GM18867 (cell line): ENCODE measurements around the gene CDK4.

ENCODE experiments used
- ATAC-seq: cut with Tn5 transposase; IDR thresholded peaks from one replicate; pipeline ENCODE4 v1.9.1; 2021; ENCODE audit warnings: mild to moderate bottlenecking, moderate library complexity; ENCODE audit not compliant: unreplicated experiment

CDK4 gene

DNA sequence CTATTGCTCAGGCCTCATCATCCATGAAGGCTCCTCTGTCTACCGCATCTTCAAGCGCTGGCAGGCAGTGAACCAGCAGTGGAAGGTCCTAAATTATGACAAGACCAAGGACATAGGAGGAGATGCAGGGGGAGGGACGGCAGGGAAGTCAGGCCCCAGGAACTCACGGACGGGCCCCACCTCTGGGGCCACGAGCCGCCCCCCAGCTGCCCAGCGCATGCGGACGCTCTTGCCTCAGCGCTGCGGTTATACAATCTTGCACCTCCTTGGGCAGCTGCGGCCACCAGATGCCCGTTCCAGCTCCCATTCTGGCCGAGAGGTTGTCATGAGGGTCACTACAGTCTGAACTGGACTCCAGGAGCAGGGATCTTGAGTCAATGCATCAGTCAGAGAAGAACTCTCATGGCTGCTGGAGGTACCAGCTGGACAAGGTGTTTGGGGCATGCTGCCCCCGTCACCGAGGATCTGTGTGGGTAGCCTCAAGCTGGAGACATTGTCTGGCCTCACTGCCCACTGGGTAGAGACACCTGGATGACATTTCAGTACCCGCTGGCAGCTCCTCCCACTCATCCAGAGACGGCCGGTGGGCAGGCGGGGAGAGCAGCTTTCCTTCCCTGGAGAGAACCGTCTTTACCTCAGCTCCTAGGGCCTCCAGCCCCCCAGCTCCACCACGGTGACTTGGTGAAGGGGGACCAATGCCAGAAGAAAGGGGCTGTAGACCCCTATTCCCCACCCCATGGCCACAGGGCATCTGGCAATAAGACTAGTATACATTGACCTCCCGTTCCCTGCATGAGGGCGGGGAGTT, 6.6 kb upstream of the CDK4 start:
- no peak for ATAC-seq

DNA sequence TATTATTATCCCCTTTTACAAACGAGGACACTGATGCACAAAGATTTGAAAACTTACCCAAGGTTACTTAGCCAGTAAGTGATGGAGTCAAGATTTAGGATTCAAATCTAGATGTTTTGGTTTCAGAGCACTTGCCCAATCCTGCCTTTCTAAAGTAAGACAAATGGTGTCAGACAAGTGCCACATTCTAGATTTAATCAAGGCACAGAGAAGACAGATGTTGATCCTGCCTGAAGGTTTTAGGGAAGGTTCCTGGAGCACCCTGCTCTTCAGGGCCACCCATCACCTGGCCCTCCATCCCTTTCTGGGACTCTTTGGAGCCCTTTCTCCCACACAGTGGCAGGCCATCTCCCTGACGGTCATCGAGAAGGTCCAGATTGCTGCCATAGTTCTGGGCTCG, 5.7 kb upstream of the CDK4 start:
- ATAC-seq: no peak

DNA sequence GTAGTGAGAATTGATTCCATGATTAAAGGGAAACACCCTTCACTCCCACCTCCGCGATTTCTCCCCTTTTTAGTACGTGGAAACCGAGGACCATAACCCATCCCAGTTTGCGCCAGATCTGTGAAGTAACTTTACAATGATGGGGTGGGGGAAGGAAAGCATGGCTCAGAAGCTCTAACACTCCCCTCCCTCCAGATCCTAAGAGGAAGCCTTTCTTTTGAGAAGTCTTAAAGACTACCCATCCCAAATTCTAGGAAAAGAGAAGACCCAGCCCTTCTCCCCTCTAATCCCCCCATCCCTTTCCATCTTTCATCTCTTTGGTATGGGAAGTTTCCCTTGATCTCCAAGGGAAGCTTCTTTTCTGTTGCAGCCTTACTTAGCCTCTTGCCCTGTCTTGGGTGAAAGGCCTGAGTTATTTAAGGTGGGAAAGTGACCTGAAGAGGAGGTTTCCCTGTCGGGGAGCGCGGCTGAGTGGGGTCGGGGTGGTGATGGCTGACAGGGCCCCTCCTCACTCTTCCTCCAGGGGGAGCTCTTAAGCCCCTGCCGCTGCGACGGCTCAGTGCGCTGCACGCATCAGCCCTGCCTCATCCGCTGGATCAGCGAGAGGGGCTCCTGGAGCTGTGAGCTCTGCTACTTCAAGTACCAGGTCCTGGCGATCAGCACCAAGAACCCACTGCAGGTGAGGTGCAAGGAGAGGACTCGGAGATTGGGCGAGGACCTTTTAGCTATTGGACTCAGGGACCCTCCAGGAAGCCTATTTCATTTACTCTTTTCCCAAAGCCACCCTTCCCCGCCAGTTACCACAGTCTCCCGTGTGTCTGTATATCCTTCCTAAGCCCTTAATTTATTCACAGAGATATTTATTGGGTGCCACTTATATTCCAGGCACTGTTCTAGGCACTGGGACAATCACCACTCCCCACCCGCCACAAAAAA, 4.6 kb upstream of the CDK4 start:
- peak; percentile 22 for ATAC-seq

DNA sequence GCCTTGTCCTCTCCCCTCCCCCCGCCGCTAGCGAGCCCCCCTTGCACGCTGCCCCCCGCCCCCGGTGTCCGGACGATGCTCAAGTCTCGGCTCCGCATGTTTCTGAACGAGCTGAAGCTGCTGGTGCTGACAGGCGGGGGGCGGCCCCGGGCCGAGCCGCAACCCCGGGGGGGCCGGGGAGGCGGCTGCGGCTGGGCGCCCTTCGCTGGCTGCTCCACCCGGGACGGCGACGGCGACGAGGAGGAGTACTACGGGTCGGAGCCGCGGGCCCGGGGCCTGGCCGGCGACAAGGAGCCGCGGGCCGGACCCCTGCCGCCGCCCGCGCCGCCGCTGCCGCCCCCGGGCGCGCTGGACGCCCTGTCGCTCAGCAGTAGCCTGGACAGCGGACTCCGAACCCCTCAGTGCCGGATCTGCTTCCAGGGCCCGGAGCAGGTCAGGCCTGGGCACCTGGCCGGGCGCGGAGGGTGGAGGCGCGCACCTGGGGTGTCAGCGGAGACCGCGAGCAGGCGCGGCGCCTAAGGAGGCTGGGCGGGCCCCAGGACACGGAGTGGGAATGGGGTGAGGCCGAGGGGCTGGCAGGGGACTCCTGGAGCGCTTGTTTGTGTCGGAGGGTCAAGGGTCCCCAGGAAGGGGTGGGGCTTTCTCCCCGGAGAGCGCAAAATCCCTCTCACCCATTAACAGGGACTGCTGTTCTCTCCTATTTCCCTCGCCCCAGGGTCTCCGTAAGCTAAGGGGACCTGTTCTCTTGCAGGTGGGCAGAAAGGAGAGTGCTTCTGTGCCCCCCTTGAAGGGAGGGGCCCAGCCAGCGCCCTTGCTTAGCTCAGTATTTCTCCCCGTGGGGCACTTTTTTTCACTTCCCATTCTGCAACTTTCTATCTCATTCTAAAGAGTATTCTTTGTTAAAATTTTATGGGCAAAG, 3.6 kb upstream of the CDK4 start:
- ATAC-seq: no peak

DNA sequence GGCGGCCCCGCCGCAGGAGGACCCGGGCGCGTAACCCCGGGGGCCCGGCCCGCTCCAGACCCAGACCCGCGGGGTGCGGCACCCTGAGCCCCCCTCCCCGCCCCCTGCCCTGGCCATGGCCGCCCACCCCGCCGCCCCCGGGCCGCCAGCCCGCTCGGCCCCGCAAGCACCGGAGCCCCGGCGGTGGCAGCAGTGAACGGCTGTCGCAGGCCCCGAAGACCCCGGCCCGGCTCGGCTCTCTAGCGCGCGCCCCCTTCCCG, 3.0 kb upstream of the CDK4 start:
- no peak for ATAC-seq

DNA sequence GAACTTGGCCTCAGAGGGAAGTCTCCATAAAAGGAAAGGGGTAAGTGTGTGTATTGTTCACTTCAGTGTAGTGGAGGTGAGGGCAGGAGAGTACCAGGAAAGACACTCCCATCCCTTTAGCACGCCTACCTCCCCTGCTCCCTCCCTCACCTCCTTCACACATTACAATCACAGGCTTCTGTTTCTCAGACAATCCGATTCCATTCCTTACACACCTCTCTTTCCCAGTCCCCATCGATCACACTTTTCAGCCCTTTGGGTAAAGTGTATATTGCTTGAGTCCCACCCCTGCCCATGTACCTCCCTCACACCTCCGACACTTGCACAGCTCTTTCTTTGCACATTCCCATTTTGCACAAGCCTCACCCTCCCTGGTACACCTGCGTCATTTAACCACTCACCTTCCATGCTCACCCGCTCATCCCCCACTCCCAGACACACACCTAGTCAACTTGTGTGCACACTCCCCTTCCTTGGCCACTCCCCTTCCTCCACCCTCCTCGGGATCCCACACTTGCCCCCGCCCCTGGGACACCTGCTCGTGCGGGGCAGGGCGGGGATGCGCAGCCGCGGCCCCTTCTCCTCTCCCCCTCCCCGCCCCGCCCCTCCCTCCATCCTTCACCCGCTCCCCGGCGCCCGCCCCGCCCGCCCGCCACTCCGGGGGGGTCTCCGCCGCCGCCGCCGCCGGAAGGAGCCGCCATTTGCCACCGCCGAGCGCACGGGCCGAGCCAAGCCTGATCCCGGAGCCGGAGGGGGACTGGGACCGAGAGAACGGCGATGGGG, 2.5 kb upstream of the CDK4 start, which contains the start of gene MARCHF9:
Gene MARCHF9 (plus strand): TSS at position 693 of the 783 bp plus-strand sequence. CDS start 426 bp downstream, outside the sequence.
- ATAC-seq: peak; percentile 41

DNA sequence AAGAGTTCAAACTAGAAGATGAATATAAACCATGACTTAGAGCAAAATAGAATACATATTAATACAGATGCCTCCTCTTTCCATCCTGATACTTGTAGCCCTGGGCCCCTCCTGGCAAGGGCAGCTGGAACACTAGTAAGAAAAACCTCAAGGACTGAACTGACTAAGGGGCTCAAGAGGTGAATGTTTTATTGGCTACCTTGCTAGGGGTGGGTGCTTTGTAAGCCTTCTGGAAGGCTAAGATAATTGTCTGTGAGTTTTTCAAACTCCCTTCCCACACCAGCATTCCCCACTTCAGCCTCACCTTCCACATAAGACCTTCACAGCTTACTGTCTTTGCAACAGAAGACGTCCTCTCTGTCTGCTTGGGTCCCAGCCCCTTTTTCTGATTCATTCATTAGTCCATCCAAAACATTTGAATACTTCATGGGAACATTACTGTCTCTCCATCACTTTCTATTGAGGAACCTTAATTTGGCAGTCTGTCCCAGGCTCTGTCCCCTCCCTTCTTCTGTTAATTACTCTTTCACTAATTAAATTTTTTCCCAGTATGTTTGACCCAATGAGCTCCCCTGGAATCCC, 1.7 kb upstream of the CDK4 start:
- no peak for ATAC-seq

DNA sequence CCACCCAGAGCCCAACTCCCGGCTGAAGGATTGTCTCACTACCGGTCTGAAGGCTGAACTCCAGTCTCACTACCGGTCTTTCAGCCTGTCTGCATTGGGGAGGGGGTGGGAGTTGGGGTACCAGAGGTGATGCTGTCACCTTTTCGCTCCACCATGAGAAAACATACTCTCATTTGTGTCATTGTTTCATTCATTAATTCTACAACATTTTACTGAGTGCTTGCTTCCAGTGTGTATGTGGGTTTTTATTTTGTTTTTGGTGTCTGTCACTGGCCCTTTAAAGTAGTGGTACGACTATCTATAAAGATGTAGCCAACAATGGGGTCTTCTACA, 524 bp upstream of the CDK4 start:
- no peak for ATAC-seq

DNA sequence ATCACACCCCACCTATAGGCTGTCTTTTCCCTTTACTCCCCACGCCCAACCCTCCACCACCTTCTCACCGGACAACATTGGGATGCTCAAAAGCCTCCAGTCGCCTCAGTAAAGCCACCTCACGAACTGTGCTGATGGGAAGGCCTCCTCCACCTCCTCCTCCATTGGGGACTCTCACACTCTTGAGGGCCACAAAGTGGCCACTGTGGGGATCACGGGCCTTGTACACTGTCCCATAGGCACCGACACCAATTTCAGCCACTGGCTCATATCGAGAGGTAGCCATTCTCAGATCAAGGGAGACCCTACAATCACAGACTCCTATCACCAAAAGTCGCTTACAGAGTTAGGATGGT, 700 bp downstream of the CDK4 start:
- no peak for ATAC-seq

DNA sequence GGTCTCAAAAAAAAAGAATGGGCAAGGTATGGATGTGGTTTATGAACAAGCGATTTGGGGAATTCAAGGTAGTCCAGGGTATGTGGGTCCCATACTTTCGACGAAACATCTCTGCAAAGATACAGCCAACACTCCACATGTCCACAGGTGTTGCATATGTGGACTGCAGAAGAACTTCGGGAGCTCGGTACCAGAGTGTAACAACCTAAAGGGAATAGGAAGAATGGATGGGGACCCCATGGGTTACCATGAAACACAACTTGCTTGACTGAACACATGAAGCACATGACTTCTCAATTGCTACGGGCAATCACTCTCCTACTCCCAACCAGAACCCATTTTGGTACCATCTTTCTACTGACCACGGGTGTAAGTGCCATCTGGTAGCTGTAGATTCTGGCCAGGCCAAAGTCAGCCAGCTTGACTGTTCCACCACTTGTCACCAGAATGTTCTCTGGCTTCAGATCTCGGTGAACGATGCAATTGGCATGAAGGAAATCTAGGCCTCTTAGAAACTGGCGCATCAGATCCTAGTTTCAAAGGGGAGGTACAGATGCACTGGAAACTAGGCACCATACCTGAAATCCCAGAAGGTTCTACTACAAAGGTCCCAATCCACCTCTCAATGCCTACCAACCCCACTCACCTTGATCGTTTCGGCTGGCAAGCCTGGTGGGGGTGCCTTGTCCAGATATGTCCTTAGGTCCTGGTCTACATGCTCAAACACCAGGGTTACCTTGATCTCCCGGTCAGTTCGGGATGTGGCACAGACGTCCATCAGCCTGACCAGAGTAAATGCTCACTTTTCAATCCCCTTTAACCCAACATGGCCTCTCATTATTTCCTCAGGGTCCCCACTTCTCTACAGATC, 1.3 kb downstream of the CDK4 start:
- ATAC-seq: no peak

DNA sequence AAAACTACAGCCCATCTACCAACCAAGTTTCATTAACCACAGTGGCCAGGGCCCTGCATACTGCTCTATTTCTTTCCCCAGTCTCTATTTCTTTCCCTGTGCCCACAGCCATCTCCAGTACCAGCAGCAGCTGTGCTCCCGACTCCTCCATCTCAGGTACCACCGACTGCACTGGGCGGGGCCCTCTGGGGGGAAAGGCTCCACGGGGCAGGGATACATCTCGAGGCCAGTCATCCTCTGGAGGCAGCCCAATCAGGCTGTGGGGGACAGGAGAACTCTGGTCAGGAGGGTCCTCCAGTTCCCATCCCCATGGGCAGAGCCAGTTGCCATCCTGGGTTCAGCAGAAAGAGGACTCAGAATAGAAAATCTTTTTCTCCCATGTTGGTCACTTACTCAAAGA, 3.0 kb downstream of the CDK4 start:
- ATAC-seq: no peak

DNA sequence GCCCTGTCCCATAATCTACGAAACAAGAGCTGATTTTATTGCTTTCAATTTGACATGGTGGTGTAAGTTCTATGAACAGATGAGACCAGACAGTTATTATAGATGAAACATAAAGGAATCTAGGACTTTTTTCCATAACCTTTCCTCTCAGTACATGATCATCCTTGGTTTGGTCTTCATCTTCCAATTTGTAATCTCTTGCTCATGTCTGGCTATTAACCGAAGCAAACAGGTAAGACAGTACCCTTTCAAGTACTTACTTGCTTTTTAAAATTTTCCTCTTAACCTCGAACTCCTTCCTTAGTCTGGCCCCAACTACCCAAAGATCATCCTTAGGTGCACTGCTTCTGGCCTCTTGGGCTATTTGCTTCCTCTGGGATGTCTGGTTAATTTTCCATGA, 6.1 kb downstream of the CDK4 start:
- no peak for ATAC-seq

DNA sequence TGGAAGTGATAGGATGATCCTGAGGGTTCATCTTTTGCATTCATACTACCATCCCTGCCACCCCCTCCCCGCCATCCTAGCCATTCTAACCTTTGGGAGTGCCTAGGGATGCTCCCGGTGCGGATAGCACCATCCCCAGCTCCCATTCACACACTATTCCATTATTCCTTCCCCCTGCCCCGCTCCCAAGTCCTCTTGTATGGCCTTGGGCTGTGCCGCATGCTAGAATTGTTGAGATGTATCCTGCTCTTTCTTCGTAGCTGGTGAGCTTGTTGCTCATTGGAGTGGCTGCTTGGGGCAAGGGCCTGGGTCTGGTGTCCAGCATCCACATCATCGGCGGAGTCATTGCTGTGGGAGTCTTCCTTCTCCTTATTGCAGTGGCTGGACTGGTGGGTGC, 6.6 kb downstream of the CDK4 start:
- no peak for ATAC-seq

DNA sequence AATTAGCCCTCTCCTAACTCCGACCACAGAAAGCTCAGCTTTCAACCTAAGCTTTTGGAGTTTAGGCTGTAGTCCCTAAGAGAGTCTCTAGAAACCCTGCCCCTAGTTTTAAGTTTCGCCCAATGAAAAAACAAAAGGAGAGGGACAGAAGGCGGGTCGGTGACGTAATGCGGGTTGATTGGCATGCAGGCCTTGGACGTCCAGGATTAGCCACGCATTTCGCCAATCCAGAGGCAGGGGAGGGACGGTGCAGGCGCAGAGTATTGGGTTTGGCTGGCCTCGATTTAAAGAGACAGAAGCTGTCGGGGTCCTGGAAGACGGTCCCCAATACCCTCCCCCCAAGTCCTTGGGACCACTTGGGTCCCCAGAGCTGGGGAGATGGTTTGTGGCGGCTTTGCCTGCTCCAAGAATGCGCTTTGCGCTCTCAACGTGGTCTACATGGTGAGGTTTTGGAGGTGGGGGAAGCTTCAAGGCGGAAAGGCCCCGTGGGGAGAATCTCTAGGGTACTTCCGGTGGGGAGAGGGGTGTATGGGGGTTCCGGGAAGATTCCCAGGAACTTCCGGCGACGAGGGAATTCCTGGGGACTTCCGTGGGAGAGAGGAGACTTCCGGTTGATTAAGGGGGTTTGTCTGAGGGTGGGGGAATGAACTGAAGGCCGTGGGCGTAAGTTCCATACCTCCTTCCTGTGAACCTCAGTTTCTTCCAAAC, 7.2 kb downstream of the CDK4 start, which contains the start of gene TSPAN31:
Gene TSPAN31 (plus strand): TSS at position 263 of the 708 bp plus-strand sequence. CDS start 116 bp downstream, at position 379.
- ATAC-seq: peak; percentile 81

DNA sequence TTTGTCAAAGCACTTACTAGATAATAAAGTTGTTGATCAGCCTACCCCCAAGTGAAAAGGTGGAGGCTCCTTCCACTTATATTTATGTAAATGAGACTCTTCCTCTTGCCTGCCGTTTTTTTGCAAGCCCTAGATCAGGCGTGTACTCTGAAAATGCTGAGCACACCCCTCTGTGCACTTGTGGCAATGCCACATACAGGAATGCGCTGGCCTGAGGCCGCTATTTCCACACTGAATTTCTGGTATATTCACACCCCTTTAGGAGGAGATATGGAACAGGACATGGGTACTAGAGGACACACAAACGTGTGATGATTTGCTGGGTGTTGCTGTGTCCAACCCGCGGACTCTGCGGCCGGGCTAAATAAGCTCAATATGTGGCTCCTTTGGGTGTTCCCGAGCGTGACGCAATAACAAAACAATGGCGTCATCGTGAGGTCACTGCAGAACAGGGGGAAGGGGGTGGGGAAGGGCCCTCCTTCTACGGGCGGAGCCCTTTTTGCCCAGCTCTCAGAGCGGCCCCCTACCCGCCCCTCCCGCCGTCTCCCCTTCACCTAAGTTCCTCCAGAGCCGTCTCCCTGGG, 7.8 kb downstream of the CDK4 start:
- ATAC-seq: peak; percentile 39

DNA sequence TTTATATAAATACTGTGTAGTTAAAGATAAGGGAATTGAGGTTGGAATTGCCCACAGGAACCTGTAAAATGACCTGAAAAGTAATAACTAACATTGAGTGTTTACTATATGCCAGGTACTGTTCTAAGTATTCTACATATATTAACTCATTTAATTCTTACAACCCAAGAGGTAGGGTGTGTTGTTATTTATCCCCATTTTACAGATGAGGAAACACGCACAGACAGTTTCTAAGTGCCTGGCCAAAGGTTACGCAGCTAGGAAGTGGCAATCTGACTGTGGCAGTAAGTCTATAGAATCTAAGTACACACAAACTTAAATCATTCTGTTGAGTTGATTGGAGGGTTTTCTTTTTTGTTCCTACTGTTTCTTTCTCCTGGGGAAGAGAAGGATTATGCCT, 8.3 kb downstream of the CDK4 start:
- no peak for ATAC-seq

DNA sequence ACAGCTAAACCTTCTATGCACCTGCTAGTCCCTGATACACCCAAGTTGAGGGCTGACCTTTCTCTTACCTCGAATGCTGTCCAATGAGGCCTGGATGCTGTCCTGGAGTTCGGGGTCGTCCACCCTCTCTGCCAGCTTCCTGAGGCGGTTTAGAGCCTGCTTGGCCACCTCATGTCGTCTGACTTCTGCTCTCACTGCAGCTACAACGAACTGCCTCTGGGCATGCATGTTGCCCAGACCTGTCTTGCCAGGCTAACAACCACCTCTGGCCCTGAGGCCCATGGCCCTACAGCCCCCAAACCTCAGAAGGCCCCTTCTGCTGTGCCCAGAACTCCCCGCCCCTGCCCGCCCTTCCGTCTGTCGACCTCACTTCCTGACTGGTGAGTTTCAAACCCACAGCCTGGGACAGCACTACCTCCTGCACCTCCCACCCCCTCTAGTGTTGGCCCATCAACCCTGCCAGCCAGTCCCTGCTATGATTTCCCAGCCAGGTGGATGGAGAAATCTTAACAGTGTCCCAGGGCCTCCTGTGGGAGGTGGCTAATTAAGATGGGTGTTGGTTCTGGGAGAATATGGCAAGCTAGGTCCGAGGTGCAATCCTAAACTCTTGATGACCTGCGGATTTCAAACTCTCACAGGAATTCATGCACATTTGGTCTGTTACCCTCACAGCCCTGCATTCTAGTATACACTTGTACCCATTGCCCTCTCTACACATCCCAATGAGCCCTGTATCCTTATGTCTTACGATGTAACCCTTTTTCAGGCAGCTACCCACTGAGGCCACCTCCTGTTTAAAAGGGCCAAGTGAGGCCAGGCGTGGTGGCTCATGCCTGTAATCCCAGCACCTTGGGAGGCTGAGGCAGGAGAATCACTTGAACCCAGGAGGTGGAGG, 10.0 kb downstream of the CDK4 start:
- peak; percentile 53 for ATAC-seq
